HG03103 (cell line): ENCODE measurements around the gene MAP7D2.

Experiments
- ATAC-seq: cut with Tn5 transposase; IDR thresholded peaks from one replicate; pipeline ENCODE4 v1.9.1; 2021; ENCODE audit warnings: low read depth; ENCODE audit not compliant: unreplicated experiment

Gene MAP7D2

GRCh38 chrX:20118065-20118824 is 1.5 kb upstream of the MAP7D2 start:
- no peak for ATAC-seq

DNA sequence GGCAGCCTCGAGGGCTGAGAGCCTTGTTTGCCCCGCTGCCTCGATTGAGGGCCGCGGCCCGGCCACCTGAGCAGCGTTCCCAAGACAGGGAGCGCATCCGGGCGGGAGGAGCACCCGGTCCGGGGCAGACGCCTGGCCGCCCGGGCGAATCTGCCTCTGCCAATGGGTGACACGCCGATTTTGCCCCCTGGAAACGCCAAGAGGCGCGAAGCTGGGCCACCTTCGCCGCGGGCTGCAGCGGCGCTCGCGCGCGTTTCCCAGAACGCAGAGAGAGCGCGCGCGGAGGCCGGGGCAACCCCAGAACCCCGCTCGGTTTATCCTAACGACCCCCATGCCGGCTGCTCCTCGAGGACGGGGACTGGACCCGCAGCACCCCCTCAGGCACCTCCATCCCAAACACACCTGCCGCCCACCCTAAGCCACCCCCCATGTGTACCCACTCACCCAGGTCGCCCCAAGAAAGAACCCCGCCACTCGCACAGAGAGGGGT is 575 bp downstream of the MAP7D2 start:
- ATAC-seq = no peak

DNA sequence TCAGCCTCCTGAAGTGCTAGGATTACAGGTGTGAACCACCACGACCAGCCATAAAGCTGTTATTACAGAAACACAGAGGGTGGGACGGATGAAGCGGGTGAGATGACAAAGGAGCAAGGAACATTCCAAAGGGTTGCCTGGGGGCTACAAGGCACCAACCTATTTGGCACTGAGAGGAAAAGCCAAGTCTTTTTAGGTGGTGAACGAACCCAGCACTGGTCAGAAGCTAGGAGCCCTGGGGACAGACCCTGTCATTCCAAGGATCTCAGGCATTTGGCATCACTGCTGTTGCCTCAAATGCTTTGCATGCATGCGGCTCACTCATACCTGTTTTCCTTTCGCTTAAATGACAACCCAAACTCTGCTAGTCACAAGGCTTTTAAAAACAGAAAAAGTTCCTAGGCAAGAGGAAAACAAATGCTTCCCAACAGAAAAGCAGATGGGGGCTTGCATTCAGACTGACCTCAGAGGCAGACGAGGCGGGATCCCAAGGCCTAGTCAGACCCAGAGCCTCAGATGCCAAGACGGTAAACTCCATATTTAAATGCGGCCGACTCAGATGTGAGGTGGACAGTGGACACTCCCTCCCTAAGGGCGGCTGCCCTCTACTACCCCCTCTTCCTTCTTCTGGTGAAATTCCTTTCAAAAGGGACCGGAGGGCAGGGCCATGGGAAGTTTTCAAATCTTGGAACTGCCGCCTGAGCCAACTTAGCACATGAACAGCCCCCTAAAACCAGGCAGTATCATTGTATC is 4.5 kb downstream of the MAP7D2 start:
- no peak for ATAC-seq

- ATAC-seq = no peak
Measured at GRCh38 chrX:20111271-20111670, 5.4 kb downstream of the MAP7D2 start.

DNA sequence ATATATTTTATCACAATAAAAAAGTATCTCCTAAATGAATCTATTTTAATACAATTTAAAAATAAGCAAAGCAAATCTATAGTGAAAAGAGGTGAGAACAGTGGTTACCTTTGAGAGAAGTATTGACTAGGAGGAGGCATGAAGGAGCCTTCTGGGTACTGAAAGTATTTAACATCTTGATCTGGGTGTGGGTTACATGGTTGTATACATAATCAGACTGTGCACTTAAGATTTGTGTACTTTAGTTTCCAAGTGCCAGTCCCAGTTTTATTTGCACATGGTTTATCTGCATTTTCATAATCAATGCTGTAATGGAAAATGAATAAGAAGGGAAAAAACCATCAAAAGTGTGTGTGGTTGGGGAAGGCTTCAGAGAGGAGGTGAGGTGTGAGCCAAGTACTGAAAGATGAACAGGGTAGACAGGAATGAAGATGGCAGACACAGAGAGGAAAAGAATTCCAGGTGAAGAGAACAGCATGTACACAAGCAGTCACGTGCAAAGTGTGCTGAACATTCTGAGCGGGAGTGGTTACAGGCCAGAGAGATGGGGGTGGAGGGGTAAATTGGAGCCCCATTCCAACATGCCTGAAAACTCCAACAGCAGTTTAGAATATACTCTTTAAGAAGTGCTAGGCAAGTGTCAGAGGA is 14.6 kb downstream of the MAP7D2 start:
- no peak for ATAC-seq

GRCh38 chrX:20091499-20091898 is 25.2 kb downstream of the MAP7D2 start:
- no peak for ATAC-seq

GRCh38 chrX:20089845-20090244 is 26.9 kb downstream of the MAP7D2 start:
- ATAC-seq = no peak

DNA sequence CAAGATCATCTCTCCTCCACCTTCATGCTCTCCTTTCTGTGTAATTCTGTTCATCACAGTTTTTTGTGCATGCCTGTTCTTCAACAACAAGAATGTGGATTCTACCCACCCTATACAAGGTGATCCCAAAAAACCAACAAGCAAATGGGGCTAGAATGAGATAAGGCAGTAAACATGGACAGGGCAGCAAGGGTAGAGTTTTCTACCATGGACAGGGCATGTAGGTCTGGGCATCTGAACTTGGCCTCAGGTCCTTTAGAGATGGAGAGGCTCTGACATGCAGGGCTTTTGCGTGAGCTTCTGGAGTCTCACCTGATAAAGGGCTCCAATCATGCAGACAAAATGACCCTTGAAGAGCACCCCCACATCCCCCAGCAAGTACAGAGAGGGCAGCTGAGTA is 36.4 kb downstream of the MAP7D2 start:
- no peak for ATAC-seq

GRCh38 chrX:20071511-20072079 is 45.1 kb downstream of the MAP7D2 start:
- ATAC-seq = no peak

- ATAC-seq = no peak
Measured at GRCh38 chrX:20067709-20068561, 48.8 kb downstream of the MAP7D2 start.

- ATAC-seq = peak; percentile 63
Measured at GRCh38 chrX:20066968-20067708, 49.6 kb downstream of the MAP7D2 start.

DNA sequence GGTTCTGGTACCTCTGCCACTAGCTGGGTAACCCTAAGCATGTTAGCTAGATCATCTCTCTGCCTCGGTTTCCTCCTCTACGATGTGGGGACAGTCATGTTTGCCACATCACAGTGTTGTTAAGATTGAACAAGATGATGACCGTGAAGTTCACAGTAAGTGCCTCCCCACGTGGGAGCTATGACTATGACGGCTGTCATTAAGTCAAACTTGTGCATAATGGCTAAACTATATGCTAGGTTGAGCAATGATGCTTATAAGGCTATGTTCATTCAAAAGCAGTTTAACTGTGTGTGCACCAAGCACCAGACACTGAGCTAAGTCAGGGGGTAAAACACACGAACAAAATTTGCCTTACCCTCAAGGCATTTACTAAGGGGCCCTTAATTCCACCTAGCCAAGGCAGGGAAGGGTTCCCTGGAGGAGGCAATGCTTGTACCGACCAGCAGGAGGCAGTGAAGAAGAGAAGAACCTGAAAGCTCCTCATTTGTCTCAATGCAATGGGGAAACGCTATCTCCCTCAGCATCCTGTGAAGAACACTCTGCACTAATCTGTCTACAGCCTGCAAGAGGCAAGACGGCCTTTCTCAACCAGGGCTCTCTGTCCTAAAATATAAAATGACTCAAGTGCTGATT is 52.9 kb downstream of the MAP7D2 start:
- no peak for ATAC-seq

GRCh38 chrX:20063153-20063552 is 53.6 kb downstream of the MAP7D2 start:
- ATAC-seq = no peak

GRCh38 chrX:20061855-20062254 is 54.9 kb downstream of the MAP7D2 start:
- no peak for ATAC-seq

DNA sequence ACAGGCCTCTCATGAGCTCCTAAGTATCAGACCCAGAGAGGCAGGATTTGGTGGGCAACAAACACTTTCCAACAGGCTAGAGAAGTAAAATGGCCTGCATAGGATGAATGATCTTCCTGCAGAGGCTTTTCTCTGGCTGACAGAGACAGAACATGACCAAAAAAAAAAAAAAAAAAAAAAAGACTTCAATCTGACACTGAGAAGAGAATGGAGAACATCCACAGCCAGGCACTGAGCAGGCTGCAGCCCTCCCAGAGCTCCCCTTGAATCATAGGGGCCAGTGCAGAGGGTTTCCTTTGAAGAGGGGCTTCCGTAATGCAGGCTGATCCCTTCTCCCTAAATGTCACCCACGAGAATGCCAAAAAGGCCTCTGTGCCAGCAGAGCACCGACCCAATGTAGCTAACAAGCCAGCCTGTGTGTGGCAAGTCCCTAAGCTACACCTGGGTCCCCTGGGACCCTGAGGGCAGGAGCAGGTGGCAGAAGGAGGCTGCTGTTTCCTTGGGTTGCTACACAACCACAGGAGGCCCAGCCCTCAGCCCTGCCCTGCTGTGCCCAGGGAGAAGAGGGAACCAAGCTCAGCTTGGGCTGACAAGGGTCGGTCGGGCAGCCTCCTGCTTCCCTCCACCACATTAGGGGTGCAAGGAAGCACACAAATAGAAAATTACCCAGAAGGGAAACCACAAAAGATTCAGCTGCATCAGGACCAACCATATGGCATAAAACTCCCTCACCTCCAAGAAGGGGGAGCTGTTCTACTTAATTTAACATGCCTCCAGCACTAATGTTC is 55.6 kb downstream of the MAP7D2 start:
- ATAC-seq = no peak

GRCh38 chrX:20059467-20060128 is 57.1 kb downstream of the MAP7D2 start:
- ATAC-seq = no peak

- no peak for ATAC-seq
Measured at GRCh38 chrX:20057479-20057878, 59.2 kb downstream of the MAP7D2 start.

- ATAC-seq = no peak
Measured at GRCh38 chrX:20056704-20057103, 60.0 kb downstream of the MAP7D2 start.
